Measurements from ENCODE around the gene SIRPD. TPM values are rescaled to one million over a fixed set of nuclear protein-coding genes. Genes with fewer than 3 reads are reported as not detected.

Gene SIRPD
- total RNA-seq, 2 experiments from 2014 or later: not detected

DNA sequence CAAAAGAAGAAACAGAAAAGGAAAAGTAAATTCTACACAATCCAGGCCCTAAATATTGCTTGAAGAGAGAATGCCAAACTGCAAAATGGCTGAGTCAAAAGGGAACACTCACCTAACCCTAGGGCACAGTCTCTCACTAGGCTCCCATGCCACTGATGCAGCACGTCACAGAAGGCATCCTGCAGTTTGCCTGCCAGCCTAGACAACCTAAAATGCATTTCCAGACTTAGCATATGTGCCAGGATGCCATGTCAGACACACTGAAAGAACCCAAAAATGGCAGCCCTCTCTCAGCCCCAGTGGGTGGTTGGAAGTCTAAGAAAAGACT is 10.6 kb upstream of the SIRPD start:
- Histone ChIP-seq H3K9me2 (ENCODE audit: insufficient read depth, low read length) (no peaks in the 10 kb centered on the region), H3K27ac (ENCODE audit: low read depth, low read length, poor library complexity, severe bottlenecking) (no peak overlapping the region), H3K4me3 (ENCODE audit: low read depth, low read length, poor library complexity, severe bottlenecking) (no peak overlapping the region), H2AFZ (ENCODE audit: low read length) (no peak overlapping the region), H3K4me1 (ENCODE audit: insufficient read depth, low read length, poor library complexity, severe bottlenecking) (no peaks in the 10 kb centered on the region), H3K9me3 (ENCODE audit: low read length) (no peaks in the 10 kb centered on the region), H3K4me2 (ENCODE audit: low read length) (no peak overlapping the region), H4K20me1 (ENCODE audit: insufficient read depth, low read length) (no peaks in the 10 kb centered on the region), H3K36me3 (ENCODE audit: insufficient read depth, low read length) (no peaks in the 10 kb centered on the region), H3K79me2 (ENCODE audit: insufficient read depth, low read depth, low read length) (no peaks in the 10 kb centered on the region)
- no peak for TF ChIP-seq EZH2phosphoT487 (IDR thresholded peaks at IDR 0.05; ENCODE audit: borderline replicate concordance, low read depth, low read length)
- TF ChIP-seq, protein P1, sequence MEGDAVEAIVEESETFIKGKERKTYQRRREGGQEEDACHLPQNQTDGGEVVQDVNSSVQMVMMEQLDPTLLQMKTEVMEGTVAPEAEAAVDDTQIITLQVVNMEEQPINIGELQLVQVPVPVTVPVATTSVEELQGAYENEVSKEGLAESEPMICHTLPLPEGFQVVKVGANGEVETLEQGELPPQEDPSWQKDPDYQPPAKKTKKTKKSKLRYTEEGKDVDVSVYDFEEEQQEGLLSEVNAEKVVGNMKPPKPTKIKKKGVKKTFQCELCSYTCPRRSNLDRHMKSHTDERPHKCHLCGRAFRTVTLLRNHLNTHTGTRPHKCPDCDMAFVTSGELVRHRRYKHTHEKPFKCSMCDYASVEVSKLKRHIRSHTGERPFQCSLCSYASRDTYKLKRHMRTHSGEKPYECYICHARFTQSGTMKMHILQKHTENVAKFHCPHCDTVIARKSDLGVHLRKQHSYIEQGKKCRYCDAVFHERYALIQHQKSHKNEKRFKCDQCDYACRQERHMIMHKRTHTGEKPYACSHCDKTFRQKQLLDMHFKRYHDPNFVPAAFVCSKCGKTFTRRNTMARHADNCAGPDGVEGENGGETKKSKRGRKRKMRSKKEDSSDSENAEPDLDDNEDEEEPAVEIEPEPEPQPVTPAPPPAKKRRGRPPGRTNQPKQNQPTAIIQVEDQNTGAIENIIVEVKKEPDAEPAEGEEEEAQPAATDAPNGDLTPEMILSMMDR (conservative IDR thresholded peaks at IDR 0.05; ENCODE audit: low read length): no peak
- intact Hi-C loops (cut with micrococcal nuclease; ENCODE audit: unreplicated experiment): no loop called here
- no peak for DNase-seq (ENCODE audit: low spot score)
- CTCF ChIA-PET (ENCODE audit: unreplicated experiment): no interaction called here
- POLR2A ChIA-PET: no interaction called here
- no TSS peak for BruUV-seq (replicated peaks)

DNA sequence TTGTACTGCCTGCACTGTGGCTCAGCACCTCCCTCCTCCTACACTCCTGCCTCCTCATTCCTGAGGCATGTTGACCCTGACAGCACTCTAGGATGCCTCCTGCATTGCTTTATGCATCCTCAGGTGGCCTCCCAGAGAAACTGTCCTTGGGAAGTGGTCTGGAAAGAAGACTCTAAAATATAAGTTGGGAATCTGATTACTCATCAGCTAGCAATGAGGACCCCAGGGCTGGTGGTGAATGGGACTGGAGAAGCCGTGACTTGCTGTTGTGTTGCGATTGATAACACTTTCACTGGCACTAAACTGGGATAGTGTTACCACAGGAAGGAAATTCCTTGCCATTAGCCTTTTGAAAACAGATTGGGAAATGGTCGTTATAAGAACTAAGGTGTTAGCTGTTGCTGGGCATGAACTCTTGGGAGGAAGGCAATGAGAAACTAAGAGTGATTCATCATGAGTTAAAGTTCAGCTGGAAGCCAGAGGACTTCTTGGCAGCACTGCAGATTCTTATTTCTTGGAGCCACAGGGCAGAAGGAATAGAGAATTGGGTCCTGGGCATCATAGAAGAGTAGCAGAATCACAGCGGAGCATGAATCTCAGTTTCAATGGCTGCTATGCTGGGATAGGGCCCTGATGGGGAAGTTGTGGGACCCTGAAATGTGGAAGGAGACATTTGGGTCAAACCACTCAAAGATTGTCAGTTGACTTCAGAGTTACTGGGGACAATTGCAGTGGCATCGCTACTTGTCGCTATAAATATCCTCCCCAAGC is 10.1 kb upstream of the SIRPD start:
- Histone ChIP-seq H3K79me2 (ENCODE audit: insufficient read depth, low read depth, low read length) (no peaks in the 10 kb centered on the region), H3K4me3 (ENCODE audit: low read depth, low read length, poor library complexity, severe bottlenecking) (no peak overlapping the region), H2AFZ (ENCODE audit: low read length) (no peak overlapping the region), H3K4me2 (ENCODE audit: low read length) (no peak overlapping the region), H3K36me3 (ENCODE audit: insufficient read depth, low read length) (no peaks in the 10 kb centered on the region), H3K4me1 (ENCODE audit: insufficient read depth, low read length, poor library complexity, severe bottlenecking) (no peaks in the 10 kb centered on the region), H4K20me1 (ENCODE audit: insufficient read depth, low read length) (no peaks in the 10 kb centered on the region), H3K9me2 (ENCODE audit: insufficient read depth, low read length) (no peaks in the 10 kb centered on the region), H3K9me3 (ENCODE audit: low read length) (no peaks in the 10 kb centered on the region), H3K27ac (ENCODE audit: low read depth, low read length, poor library complexity, severe bottlenecking) (no peak overlapping the region)
- BruUV-seq (replicated peaks): no TSS peak
- ChIA-PET POLR2A (no interaction called here), CTCF (ENCODE audit: unreplicated experiment) (no interaction called here)
- intact Hi-C loops (cut with micrococcal nuclease; ENCODE audit: unreplicated experiment): no loop called here
- no peak for DNase-seq (ENCODE audit: low spot score)
- TF ChIP-seq EZH2phosphoT487 (IDR thresholded peaks at IDR 0.05; ENCODE audit: borderline replicate concordance, low read depth, low read length): no peak
- TF ChIP-seq, protein P1 (conservative IDR thresholded peaks at IDR 0.05; ENCODE audit: low read length): no peak

DNA sequence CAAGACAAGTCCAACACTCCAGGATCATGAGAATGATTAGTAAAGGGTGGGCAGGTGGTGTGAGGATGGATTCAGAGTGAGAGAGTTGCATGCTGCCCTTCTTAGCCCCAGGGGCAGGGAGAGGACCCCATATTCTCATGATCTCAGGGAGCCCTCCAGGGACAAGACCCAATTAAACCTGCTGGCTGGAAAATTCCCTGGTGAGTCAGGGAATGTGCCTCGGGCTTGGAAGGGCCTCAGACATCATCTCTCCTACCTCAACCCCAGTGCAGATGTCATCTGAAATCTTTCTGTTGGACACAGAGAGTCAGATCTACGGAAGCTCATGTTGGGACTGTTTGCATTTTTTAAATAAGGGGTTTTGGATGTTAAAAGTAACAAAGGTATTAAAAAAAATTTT is 9.2 kb upstream of the SIRPD start:
- intact Hi-C loops (cut with micrococcal nuclease; ENCODE audit: unreplicated experiment): no loop called here

More for the DNA sequence above, 9.2 kb upstream of the SIRPD start:
- Histone ChIP-seq H3K79me2 (ENCODE audit: insufficient read depth, low read depth, low read length) (no peaks in the 10 kb centered on the region), H3K4me1 (ENCODE audit: insufficient read depth, low read length, poor library complexity, severe bottlenecking) (no peaks in the 10 kb centered on the region), H2AFZ (ENCODE audit: low read length) (no peak overlapping the region), H3K36me3 (ENCODE audit: insufficient read depth, low read length) (no peaks in the 10 kb centered on the region), H3K4me3 (ENCODE audit: low read depth, low read length, poor library complexity, severe bottlenecking) (no peak overlapping the region), H3K4me2 (ENCODE audit: low read length) (no peak overlapping the region), H3K9me2 (ENCODE audit: insufficient read depth, low read length) (no peaks in the 10 kb centered on the region), H3K27ac (ENCODE audit: low read depth, low read length, poor library complexity, severe bottlenecking) (no peak overlapping the region), H4K20me1 (ENCODE audit: insufficient read depth, low read length) (no peaks in the 10 kb centered on the region), H3K9me3 (ENCODE audit: low read length) (no peaks in the 10 kb centered on the region)
- CTCF ChIA-PET (ENCODE audit: unreplicated experiment): no interaction called here
- POLR2A ChIA-PET: no interaction called here
- no peak for DNase-seq (ENCODE audit: low spot score)
- TF ChIP-seq, protein P1 (conservative IDR thresholded peaks at IDR 0.05; ENCODE audit: low read length): no peak
- no peak for TF ChIP-seq EZH2phosphoT487 (IDR thresholded peaks at IDR 0.05; ENCODE audit: borderline replicate concordance, low read depth, low read length)
- BruUV-seq (replicated peaks): no TSS peak
